CMK (cell line): ENCODE data around the gene P4HA1.
"Not testable (repeated sequence)": the region's sequence is repeated elsewhere in the genome, so short reads cannot be mapped to it uniquely, and the experiment has no call there.

ENCODE experiments used
- DNase-seq: peaks from one replicate; pipeline ENCODE4 v3.0.0-alpha.2; 2010; ENCODE audit warnings: low read depth

The P4HA1 gene

DNA sequence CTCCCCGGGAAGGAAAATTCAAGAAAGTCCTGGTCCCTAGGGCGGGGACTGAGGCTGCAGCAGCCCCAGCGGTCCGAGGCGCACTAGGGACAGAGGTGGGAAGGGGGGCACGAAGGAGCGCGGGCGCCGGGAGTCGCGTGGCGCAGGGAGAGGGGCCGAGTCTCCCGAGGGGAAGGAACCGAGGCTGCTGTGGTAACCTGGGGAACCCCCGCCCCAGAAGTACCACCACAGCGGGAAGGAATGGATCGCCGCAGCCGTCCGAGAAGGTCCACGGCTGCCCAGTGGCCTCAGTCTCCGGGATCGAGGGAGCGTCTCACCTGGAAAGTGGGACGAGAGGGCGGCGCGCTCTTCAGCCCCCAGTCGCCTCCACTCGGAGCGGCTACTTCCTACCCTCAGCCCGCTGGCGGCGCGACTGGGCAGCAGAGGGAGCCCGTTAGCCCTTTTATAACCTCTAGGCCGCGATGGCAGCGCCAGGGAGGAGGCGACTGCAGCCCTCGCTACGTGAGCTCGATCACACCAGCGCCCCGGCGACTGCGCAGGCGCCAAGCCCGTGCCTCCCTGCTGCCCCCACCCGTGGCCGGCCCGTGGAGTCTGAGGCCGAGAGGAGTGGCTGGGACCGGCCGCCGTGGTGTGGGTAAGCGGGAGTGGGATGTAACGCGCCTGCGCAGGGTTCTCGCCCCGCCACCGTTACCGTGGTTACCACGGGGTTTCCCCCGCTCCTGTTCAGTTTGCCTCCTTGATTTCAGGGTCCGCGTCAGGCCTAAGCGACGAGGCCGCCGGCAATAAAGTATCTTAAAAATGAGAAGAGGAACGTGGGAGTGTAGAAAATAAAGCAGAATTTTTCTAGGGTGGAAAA lies at the start of gene P4HA1:
Gene P4HA1, minus strand, starts transcription at position 418 of the 856 bp plus-strand sequence. CDS start 21,983 bp downstream, outside the sequence.
- peak; percentile 95 for DNase-seq

DNA sequence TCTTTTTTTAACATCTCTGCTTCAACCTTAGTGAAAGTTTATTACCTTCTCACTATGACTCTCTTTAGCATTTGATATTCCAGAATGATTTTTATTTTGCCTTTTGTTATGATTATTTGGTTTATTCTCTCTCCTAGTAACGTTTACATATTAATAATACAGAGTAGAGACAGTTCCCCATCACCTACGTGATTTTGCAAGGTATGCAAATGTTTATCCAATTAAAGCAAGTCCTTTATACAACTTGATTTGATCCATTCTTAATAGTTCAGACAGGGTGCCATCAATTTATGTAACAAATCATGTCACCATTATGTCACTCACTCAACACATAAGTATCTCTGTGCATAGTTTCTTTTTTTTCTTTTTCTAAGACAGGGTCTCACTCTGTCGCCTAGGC lies 44.9 kb upstream of the P4HA1 start:
- no peak for DNase-seq

DNA sequence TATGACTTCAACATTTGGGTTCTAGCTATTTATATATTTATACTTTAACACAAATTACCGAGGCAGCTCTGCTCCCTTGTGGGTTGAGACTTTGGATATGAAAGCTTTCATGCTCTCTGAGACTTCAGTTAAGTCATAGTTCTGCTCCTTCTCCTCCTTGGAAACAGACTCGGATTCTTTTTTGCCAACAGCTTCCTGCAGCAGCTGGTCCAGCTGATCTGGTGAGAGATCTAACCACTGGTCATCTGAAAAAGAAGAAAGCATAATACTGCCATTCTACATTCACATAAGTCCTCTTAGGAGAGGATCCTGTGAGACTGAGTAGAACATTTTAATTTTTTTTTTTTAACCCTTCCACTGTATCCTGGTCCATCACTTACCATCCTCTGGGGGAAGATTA lies 42.6 kb upstream of the P4HA1 start:
- DNase-seq: no peak

DNA sequence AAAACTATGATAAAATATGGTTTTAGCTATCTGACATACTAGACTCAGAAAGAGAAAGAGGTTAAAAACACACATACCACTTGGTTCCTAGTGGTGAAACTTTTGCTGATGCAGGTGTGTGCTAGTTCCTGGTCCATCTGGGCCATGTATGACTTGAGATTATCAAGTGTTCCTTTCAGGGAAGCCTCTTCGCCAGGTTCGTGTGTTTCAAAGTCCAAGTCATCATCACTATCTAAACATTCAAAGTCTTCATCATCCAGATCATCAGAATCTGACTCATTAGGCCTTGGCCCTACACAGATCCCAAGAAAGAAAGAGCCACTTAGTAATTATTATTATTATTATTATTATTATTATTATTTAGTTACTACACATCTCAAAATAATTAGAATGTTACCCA lies 40.0 kb upstream of the P4HA1 start:
- DNase-seq: no peak

DNA sequence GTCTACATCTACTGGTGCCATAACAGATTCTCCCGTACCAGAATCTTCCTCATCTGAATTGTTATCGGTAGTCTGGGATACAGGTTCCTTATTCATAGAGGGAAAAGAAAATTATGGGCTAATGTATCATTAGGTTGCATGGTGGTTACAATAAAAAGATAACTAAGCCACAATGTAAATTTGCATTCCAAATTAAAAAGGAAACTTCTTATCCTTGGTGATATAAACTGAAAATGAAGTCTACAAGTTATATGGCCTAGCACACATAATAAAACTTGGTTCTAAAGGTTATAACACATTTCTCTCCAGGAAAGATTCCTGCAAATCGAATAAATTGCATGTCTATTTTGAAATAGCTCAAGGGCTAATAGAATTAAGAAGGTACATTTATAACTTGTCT lies 38.1 kb upstream of the P4HA1 start:
- no peak for DNase-seq

DNA sequence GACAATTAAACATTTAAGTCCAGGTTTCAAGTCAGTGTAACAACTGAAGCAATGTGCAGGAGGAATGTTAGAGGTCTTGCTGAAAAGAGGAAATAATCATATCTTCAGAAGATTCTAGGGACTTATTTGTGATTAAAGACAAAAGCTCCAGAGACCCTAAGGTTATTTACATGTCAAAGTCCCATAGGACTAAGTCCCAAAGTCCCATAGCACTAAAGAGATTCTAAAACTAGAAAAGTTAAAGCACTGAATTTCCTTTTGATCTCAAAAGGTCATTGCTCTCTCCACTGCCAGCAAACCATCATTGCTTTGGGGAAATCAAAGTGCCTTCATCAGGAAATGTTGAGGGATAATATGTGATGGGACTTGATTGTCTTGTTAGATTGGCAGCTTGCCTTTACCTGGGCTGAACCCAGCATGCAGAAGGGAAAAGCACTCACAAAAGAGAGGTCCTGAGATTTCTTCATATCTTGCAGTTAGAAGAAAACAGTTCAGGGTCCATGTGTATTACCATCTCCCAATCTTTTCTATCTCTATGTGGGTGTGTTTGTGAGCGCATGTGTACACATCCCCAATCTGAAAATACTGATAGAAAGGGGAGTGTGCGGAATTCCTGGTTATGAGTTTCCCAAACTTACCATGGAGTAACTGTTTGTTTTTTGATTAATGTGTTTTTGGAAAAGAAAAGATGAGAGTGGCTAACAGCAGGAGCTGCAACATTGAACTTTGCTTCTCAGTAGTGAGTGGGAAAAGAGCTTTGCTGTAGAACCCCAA lies 35.4 kb upstream of the P4HA1 start:
- no peak for DNase-seq

DNA sequence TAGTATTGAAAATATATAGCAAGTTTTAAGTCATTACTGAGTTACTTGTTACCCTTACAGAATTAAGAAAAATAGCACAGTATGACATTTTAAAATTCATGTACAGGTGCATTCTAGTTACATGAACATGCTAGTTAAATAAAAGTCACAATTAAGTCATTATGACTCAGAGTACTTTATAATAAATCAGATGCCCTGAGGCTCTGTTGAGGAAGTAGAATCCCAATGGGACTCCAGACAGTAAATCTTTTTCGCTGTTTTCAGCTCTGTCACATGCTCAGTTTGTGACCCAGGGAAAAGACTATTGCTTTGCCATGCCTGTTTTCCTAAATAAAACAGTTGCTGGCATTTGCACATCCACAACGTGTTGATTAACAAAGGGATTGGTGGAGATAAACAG lies 34.6 kb upstream of the P4HA1 start:
- no peak for DNase-seq

DNA sequence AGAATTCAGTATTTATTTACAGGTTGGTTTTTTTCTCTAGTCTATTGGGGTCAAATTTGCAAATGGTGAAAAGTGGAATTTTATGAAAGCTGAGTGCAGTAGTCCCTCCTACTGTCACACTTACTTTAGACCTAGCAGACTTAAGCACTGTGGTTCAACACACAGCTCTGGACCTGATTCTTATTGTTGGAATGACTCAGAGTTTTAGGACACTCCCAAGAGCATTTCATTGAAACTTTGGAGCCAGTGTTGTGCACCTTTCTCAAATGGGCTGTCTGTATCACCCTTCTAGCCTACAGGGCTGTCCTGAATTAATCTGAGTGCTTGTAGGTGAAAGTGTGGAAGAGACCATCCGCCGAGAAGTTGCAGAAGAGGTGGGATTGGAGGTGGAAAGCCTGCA lies 29.7 kb upstream of the P4HA1 start:
- no peak for DNase-seq

DNA sequence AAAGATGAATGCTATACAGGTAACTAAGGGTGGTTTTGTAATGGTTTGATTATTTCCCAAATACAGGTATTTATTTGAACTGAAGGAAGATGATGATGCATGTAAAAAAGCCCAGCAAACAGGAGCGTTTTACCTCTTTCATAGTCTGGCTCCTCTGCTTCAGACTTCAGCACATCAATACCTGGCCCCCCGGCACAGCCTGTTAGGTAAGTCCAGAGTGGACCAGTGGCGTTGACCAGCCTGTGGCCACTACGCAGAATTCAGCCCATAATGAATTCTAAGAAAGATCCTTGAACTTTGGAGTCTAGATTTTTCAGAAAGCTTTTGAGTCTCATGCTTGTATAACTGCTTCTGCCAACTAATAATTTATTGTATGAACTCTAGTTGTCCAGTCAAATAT lies 23.3 kb upstream of the P4HA1 start:
- no peak for DNase-seq

DNA sequence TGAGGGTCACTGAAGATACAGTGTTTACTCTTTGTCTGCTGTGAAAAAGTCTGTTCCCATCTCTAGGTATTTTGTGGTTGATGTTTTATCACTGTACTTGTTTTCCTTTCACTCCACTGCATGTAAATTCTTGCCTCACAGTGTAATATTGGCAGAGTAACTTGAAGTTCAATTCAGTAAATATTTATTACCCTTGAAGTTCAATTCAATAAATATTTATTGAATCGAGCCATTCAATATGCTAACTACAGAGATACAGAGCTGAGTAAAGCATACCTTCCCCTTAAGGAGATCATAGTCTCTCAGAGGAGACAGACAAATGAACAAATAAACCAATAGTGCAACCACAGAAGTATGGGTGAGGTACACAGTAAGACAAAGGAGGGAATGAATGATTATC lies 22.8 kb upstream of the P4HA1 start:
- no peak for DNase-seq

DNA sequence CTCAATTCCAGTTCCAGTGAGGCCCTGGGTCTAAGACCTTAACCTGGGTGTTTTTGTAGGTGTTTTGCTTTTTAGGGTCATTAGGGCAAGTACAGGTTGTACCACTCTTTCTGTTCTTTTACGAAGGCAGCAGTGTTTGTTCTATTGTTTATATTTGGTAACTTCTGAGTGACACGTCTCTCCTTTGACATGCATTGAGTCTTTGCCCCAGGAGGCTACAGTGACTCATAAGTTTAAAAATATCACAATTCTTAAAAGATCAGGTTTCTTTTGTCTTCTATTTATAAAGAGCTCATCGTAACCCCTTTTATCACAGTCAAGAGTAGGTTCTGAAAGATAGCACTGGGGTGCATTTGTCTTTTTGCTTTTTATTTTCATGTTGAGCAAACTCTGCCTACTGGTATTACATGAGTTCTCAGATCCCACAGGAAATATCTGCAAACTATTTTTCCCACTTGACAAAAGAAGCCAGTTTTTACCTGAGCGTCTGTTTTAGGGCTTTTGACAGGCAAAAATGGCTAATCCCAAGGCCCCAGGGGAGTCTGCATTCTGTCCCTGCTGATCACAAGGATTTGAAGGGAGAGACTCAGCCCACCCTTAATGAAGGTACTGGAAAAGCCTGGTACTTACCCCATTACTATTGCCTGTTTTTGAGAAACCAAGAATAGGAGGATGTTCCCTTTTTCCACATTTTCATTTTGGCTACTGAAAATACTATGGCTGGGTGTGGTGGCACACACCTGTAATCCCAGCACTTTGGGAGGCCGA lies 21.5 kb upstream of the P4HA1 start:
- no peak for DNase-seq

DNA sequence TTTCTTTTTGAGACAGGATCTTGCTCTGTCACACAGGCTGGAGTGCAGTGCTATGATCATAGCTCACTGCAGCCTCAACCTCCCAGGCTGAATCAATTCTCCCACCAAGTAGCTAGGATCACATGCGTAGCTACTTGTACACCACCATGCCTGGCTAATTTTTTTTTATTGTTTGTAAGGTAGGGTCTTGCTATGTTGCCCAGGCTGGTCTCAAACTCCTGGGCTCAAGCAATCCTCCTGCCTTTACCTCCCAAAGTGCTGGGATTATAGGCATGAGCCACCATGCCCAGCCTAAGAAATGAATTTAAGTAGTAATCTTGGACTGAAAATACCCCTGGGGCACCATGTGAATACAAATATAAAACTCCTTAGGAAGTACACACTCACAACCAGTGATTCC lies 19.4 kb upstream of the P4HA1 start:
- no peak for DNase-seq

DNA sequence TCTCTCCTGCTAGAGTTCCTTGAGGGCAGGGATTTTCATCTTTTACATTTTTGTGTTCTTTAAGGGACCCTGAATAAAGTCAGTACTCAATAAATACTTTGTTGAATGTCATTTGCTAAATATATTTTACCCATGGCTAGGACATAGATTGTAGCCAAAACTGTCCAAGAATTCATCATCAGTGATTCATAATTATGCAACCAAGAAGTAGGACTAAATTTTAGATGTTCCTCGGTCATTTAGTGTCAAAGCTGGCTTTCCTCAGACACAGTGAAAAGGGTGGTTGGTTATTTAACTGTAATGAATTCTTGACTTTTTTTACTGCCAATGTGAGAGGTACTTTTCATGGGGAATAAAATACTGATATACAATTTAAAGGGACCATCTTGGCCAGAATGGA lies 16.9 kb upstream of the P4HA1 start:
- DNase-seq: no peak

DNA sequence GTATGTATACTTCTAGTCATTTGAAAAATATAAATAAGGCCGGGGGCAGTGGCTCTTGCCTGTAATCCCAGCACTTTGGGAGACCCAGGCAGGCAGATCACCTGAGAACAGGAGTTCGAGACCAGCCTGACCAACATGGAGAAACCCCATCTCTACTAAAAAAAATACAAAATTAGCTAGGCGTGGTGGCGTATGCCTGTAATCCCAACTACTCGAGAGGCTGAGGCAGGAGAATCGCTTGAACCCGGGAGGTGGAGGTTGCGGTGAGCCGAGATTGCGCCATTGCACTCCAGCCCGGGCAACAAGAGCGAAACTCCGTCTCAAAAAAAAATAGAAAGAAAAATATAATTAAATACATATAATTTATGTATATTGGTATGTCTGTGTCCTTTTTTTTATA lies 15.4 kb upstream of the P4HA1 start:
- not testable (repeated sequence) for DNase-seq

DNA sequence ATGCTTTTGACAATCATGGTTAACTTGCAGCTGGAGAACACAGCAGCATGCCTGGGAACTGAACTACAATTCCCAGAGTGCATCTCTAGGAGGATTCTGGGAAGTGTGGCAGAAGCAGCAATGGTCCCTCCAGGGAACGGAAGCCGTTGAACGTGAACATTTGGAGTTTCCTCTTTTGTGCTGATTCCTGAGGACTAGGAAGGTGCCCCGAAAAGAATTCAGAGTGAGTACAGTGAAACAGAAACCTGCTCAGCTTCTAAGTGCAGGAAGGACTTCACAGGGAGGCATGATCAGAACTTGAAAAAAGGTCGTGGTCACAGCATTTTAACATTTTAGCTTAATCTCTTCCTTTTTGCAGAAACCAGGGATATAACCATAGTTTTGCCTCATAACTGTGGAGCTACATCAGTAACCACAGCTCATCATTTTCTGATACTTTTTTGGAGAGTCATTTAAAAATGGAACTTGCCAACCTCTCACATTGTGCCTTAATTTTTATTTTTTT lies 13.7 kb upstream of the P4HA1 start, which contains the start of gene NUDT13:
Gene NUDT13, plus strand, starts transcription at position 111 of the 505 bp plus-strand sequence. CDS start 3,911 bp downstream, outside the sequence.
- DNase-seq: no peak

DNA sequence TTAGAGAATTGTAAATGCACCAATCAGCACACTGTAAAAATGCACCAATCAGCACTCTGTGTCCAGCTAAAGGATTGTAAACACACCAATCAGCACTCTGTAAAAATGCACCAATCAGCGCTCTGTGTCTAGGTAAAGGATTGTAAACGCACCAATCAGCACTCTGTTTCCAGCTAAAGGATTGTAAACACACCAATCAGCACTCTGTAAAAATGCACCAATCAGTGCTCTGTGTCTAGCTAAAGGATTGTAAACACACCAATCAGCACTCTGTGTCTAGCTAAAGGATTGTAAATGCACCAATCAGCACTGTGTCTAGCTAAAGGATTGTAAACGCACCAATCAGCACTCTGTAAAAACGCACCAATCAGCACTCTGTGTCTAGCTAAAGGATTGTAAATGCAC lies 12.6 kb upstream of the P4HA1 start:
- DNase-seq: not testable (repeated sequence)

DNA sequence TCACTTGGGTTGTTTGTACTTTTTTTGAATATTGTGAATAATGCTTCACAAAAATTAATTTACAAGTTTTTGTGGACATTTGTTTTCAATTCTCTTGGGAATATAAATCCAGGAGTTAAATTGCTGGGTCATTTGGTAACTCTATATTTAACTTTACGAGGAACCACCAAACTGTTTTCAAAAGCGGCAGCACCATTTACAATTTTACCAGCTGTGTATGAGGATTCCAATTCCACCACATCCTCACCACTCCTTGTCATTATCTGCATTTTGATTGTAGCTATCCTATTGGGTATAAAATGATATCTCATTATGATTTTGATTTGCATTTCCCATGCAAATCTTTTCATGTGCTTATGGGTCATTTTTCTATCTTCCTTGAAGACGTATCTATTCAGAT lies 9.6 kb upstream of the P4HA1 start:
- no peak for DNase-seq

DNA sequence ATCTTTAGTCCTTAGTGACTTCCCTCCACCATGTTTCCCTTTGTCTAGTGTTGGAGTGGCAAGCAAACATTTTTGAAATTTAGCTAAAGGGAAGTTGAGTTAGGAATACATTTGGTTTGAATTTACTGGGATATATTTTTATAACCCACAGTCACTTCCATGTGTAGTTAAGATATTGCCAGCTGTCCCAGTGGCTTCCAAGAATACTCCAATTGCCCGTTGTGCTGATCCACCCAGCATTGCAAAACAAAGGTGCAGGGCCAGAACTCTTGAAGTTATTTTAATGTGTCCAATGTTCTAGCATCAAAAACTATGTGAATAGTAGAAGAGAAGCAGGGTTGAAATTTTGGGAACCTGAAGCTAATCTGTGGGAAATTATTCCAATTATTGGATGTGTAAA lies 2.5 kb upstream of the P4HA1 start:
- DNase-seq: no peak

DNA sequence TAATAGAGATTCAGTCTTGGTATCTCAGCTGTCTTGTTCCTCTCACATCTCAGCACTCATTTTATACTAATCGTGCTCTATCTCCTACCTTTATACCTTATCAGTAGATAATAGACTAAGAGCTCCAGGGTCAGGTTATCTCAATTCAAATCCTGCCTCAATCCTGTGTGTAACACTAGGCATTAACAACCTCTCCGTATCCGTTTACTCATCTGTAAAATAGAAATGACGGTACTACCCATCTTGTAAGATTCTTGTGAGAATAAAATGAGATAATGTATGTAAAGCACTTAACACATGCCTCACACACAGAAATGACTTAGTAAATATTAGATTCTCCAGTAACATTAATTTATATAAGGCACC lies 622 bp upstream of the P4HA1 start:
- no peak for DNase-seq

DNA sequence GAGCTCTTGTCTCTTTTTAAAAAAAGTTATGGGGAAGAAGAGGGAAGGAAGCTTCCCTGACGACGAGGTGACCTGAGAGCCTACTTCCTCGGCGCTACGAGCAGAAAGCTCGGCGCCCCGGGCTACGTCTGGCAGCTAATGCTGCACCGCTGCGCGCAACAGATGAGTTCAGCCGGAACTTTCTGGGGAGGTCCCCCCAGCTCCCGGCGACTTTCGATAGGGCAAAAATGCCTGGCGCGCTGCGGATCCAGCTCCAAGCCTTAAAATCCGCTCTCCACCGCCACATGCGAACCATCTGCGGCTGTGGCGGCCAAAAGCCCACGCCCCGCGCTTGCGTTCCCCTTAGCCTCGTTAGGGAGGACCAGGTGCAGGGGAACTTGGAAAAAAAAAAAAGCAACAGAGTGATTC lies 621 bp downstream of the P4HA1 start:
- DNase-seq: no peak

DNA sequence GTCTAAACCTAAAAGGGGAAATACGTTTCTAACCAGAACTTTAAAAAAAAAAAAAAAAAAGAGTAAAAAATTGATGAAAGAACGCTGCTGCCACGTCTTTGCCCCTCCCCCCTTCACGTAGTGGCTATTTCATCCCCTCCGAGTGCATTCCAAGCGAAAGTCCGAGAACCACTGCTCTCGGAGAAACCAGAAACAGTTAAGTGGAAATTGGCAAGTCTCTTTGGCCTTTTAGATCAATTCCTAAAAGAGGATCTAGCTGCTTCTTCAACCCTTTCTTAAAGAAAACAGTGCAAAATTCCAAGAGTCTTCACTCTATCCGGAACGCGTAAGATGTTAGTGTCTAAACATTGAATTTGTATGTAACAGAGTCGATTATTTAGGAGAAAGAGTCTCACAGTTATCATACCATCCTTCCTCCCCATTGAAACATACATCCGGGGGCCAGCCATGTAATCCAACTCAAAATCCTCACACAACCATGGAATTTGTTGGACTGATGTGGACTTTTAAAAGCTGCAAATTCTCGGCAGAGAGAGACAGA lies 1.1 kb downstream of the P4HA1 start:
- DNase-seq: no peak

DNA sequence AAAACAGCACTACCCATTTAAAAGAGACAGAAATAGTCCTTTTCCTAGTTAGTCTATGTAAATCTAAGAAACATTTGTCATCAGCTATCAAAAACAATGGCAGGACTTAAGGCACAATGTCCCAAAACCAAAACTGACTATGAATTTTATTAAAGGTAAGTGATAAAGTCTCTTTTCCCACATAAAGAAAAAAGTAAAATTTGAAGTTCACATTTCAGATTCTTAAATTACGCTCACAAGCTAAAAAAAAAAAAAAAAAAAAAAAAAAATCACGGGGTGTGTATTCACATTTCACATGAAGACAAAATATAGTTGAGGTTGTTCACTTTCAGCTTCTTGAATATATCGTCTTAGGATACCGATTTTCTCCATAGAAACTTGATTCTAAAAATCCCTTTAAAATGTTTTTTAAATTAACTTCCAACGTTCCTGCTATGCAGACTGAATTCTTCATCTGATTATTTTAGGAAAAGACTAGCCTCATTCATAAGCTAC lies 1.6 kb downstream of the P4HA1 start:
- DNase-seq: no peak
